ENCODE measurements around the gene NDUFB5. TPM values are rescaled to one million over a fixed set of nuclear protein-coding genes. Genes with fewer than 3 reads are reported as not detected.

Gene NDUFB5
- polyA plus RNA-seq, 1 experiment = 80.0 TPM

DNA sequence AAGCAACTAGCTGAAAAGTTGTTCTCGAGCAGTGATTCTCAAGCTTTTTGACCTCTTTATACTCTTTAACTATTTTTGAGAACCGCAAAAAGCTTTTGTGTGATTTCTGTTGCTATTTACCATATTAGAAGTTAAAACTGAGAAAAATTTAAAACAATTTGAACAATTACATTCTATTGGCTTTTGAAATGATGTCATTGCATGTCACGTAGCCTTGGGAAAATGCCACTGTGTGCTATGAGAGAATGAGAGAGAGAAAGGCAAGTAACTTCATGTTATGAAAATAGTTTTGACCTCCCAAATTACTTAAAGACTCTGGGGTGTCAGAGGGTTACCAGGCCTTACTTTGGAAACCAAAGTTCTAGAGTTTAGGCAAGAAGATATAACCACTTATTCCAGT, 56.3 kb downstream of the NDUFB5 start:
- ChIA-PET CTCF (interaction anchor here (0.8 to 2.6 kb wide), 3 partner anchors 9 to 21 kb away, joined by 3 to 20 read pairs (median 3); no protein-coding TSS in a partner anchor), POLR2A (interaction anchor here (0.7 kb wide), 1 partner anchor 8 kb away, joined by 4 read pairs; the partner anchor contains the start of gene USP13)
- no peak for DNase-seq (ENCODE audit: low read depth, low spot score)
- Histone ChIP-seq H3K27me3 (ENCODE audit: control insufficient read depth, insufficient read depth, low read length) (no peaks in the 10 kb centered on the region), H3K4me3 (ENCODE audit: low read depth, low read length) (no peak overlapping the region), H3K27ac (ENCODE audit: low read depth, low read length) (no peak overlapping the region), H3K9me3 (ENCODE audit: control insufficient read depth, insufficient read depth, low read length) (no peaks in the 10 kb centered on the region)
- TF ChIP-seq, protein P1, sequence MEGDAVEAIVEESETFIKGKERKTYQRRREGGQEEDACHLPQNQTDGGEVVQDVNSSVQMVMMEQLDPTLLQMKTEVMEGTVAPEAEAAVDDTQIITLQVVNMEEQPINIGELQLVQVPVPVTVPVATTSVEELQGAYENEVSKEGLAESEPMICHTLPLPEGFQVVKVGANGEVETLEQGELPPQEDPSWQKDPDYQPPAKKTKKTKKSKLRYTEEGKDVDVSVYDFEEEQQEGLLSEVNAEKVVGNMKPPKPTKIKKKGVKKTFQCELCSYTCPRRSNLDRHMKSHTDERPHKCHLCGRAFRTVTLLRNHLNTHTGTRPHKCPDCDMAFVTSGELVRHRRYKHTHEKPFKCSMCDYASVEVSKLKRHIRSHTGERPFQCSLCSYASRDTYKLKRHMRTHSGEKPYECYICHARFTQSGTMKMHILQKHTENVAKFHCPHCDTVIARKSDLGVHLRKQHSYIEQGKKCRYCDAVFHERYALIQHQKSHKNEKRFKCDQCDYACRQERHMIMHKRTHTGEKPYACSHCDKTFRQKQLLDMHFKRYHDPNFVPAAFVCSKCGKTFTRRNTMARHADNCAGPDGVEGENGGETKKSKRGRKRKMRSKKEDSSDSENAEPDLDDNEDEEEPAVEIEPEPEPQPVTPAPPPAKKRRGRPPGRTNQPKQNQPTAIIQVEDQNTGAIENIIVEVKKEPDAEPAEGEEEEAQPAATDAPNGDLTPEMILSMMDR (IDR thresholded peaks at IDR 0.05; ENCODE audit: low read depth, low read length) = no peak

DNA sequence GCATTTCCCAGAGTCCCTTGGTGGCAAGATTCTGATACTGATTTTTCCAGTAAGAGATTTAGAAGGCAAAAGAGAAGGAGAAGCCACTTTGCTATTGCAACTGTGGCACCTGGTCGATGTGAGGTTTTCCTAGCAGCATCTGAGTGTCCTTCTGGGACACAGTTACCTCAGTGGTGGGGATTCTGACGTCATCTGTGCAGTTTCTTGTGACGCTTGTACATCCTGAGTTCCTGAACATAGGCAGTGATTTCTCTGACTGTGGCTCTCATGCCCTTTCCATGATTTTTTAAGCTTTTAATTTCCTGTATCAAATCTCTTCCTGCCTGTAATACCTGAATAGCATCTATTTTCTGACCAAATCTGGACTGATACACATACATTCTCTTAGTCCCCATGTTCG, 57.2 kb downstream of the NDUFB5 start:
- ChIA-PET POLR2A (interaction anchor here (0.7 kb wide), 1 partner anchor 9 kb away, joined by 4 read pairs; the partner anchor contains the start of gene USP13), CTCF (interaction anchor here (2.6 kb wide), 1 partner anchor 12 kb away, joined by 20 read pairs; no protein-coding TSS in a partner anchor)
- no peak overlapping the region for H3K27ac ChIP-seq (ENCODE audit: low read depth, low read length)
- H3K9me3 ChIP-seq (ENCODE audit: control insufficient read depth, insufficient read depth, low read length) = no peaks in the 10 kb centered on the region
- no peaks in the 10 kb centered on the region for H3K27me3 ChIP-seq (ENCODE audit: control insufficient read depth, insufficient read depth, low read length)
- H3K4me3 ChIP-seq (ENCODE audit: low read depth, low read length) = no peak overlapping the region
- TF ChIP-seq, protein P1 (IDR thresholded peaks at IDR 0.05; ENCODE audit: low read depth, low read length) = no peak
- DNase-seq (ENCODE audit: low read depth, low spot score) = no peak

DNA sequence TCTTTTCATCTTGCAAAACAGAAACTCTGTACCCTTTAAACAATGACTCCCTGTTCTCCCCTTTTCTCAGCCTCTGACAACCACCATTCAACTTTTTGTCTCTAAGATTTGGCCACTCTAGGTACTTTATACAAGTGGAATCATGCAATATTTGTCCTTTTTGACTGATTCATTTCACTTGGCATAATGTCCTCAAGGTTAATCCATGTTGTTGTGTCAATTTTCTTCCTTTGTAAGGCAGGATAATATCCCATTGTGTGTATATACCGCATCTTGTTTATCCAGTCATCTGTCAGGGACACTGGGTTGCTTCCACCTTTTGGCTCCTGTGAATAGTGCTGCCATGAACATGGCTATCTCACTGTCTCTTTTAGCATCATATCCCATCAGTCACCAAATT, 58.5 kb downstream of the NDUFB5 start:
- H3K27me3 ChIP-seq (ENCODE audit: control insufficient read depth, insufficient read depth, low read length) = no peaks in the 10 kb centered on the region
- no peak for DNase-seq (ENCODE audit: low read depth, low spot score)
- no peak overlapping the region for H3K27ac ChIP-seq (ENCODE audit: low read depth, low read length)
- H3K4me3 ChIP-seq (ENCODE audit: low read depth, low read length) = no peak overlapping the region
- CTCF ChIA-PET = no interaction called here
- POLR2A ChIA-PET = no interaction called here
- no peaks in the 10 kb centered on the region for H3K9me3 ChIP-seq (ENCODE audit: control insufficient read depth, insufficient read depth, low read length)
- TF ChIP-seq, protein P1 (IDR thresholded peaks at IDR 0.05; ENCODE audit: low read depth, low read length) = no peak

DNA sequence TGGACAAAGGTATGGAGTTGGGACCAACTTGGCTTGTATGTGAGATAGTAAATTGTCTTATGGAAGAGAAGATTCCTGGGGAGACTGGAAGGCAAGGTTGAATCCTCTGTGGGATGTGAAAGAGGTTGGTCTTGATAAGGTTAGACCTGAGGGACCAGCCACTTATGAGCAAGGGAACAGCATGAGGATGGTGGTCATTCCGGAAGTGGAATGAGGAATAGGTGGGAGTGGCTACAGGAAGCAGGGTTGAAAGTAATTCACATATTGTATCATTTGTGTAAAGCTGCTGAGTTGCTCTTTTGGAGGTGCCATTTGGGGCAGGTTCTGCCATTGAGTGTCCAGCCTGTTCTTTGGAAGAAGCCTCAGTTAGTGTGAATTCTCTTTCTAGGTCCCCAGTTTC, 61.4 kb downstream of the NDUFB5 start:
- no peak for DNase-seq (ENCODE audit: low read depth, low spot score)
- H3K27me3 ChIP-seq (ENCODE audit: control insufficient read depth, insufficient read depth, low read length) = no peaks in the 10 kb centered on the region
- TF ChIP-seq, protein P1 (IDR thresholded peaks at IDR 0.05; ENCODE audit: low read depth, low read length) = no peak
- ChIA-PET POLR2A (no interaction called here), CTCF (interaction anchor here (1.6 to 1.8 kb wide), 2 partner anchors 17 to 145 kb away, joined by 3 to 4 read pairs; no protein-coding TSS in a partner anchor)
- H3K4me3 ChIP-seq (ENCODE audit: low read depth, low read length) = no peak overlapping the region
- no peaks in the 10 kb centered on the region for H3K9me3 ChIP-seq (ENCODE audit: control insufficient read depth, insufficient read depth, low read length)
- H3K27ac ChIP-seq (ENCODE audit: low read depth, low read length) = no peak overlapping the region

DNA sequence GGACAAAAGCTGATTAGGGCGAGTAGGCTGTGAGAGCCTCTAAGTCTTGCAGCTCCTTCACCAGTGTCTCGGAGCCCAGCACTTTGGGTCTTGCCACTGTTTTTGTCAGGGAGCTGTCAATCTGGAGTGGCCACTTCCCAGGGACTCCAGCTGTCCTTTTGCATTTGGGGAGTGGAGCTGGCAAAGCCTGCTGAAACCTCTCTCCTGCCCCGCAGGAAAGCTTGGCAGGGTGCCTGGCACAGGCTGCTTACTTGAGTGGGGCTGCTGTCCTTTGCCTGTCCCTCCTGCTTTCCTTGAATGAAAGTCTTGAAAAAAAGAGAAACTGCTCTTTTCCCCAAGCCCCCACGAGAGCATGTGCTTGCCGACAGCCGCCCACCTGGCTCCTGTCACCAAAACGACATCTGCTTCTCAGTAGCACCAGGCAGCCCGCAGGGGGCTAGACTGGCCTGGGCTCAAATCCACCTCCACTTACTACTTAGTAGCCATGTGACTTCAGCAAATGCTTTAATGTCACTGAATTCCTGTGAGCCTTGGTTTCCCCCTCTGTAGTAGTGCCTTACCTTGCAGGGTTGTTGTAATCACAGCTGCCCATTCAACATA, 61.9 kb downstream of the NDUFB5 start:
- H3K27ac ChIP-seq (ENCODE audit: low read depth, low read length) = no peak overlapping the region
- ChIA-PET POLR2A (no interaction called here), CTCF (interaction anchor here (1.6 to 1.8 kb wide), 2 partner anchors 17 to 145 kb away, joined by 3 to 4 read pairs; no protein-coding TSS in a partner anchor)
- no peaks in the 10 kb centered on the region for H3K9me3 ChIP-seq (ENCODE audit: control insufficient read depth, insufficient read depth, low read length)
- TF ChIP-seq, protein P1 (IDR thresholded peaks at IDR 0.05; ENCODE audit: low read depth, low read length) = peak; percentile 30; the same call in 1 of the 2 replicates
- no peaks in the 10 kb centered on the region for H3K27me3 ChIP-seq (ENCODE audit: control insufficient read depth, insufficient read depth, low read length)
- no peak for DNase-seq (ENCODE audit: low read depth, low spot score)
- no peak overlapping the region for H3K4me3 ChIP-seq (ENCODE audit: low read depth, low read length)

All from AG04450 (cell line).